ENCODE results near the gene CEP164.
"Not testable (repeated sequence)": the region's sequence is repeated elsewhere in the genome, so short reads cannot be mapped to it uniquely, and the experiment has no call there.

CEP164 gene

DNA sequence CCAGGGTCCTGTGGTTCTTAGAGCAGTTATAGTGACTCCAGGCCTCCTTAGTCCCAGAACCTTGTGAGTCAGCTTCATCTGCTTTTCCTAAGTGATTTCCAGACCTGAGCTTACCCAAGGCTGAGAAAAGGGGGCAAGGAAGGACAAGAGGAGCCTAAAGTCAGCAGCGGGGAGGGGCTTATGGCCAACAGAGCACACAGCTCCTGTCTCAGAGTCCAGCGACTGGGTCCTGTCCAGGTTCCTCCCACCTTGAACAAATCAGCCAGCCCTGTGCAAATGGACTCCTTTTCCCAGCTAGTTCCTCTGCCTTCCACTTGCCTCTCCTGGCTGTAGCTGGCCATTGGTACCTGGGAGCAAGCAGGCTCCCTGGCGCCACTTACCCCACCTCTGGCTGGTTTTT lies 22.5 kb upstream of the CEP164 start:
- DNase-seq (ENCODE audit: low read depth), result no peak

- no peak for DNase-seq (ENCODE audit: low read depth)
Measured at GRCh38 chr11:117309310-117309709, 18.3 kb upstream of the CEP164 start.

DNA sequence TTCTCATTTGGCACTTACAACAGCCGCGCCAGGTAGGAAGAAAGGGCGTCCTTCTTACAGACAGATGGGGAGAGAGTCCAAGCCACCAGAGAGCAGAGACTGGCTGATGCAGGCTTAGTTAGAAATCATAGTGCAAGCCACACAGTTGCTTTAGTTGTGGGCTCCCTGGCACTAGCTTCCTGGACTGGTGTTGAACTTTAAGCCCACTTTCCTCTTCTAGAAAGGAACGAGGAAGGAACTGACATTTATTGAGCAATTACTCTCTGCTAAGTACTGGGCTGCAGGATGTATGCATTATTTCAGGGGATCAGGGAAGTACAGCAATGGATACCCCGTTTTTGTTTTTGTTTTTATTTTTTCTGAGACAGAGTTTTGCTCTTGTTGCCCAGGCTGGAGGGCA lies 14.6 kb upstream of the CEP164 start:
- DNase-seq (ENCODE audit: low read depth), result no peak

DNA sequence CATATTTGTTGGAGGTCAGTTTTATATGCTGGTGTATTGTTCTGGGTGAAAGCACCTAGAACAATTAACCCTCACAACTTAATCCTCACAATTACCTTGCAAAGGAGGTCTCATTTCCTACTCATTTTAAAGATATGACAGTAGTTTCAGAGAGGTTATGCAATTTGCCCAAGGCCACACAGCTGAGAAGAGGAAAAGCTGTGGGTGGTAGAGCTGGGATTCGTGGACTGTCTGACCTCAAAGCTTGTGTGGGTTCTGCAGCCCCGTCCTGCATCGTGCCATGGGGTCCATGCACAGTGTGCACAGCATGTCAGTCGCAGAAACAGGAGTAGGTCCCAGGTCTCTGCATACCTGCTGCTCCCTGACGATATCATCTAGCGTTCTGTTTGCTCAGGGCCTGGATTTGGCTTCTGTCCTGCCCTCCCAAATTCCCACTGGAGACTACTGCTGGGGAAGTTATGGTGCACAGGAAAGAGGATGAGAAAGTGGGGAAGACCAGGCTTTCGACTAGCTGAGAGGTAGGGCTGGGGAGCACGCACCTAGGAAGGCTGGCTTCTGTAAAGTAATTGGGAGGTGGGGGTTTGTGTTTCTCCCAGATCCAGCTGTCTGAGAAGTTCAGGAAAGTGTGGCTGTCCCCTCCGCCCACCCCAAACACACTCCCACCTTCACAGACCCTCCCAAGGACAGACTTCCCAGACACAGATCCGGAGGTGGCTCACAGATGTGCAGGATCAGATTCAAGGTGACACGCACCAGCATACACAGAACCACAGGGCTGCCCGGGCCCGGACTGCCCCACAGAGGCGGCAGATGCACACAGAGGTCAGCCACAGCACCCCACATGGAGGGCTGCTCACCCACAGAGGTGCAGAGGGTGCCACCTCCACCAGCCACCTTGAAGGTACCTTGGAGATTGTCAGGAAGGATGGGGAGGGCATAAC lies 13.6 kb upstream of the CEP164 start:
- DNase-seq (ENCODE audit: low read depth), result no peak

DNA sequence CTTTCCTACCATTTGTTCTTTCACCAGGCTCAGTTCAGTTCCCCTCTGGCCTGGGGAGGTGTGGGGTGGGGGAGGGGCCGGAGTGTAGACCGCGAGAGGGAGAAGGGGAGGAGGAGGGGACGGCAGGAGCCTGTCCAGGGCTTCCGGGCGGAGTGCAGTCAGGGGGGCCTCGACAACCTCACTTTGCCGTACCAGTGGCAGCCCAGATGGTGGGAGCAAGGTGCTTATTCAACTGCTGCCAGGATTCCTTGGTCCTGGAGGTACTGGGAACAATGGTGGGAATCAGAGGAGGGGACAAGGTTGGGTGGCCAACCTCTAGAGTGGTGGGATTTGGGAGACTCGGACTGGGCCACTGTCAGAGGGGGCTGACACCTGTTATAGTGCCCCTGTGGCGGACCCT lies 12.8 kb upstream of the CEP164 start:
- DNase-seq (ENCODE audit: low read depth), result no peak

GRCh38 chr11:117315285-117316196 lies 12.1 kb upstream of the CEP164 start:
- DNase-seq (ENCODE audit: low read depth), result no peak

DNA sequence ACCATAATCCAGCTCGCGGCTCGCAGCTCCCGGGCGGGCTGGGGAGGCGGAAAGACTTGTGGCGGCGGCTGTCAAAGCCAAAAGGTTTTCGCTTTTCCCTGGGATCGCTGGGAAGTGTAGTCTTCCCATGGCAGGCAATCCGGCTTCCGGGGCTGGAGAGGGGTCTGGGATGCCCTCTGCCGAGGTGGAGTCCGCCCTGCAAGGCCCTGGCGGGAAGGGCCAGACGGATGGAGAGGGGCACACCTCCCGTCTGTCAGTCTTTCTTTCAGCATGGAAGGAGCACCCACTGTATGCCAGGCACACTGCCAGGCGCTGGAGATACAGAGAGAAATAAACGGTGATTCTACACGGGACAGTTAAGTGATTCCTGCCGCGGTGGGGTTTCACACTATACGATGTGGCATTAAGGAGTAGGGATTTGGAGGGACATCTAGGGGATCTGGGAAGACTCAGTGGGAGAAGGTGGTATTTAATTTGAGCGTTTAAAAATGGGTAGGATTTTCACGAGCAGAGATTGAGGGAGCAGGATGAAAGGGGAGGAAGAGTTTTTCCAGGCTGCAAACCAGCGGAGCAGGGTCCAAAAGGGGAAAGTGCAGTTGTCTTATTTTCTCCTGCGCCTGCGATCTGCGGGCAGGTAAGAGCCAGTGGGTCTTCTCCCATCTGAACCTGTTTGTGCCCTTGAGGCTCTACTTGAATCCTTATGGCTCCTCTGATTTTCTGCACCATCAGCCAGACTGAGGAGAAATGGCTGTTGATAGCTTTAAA lies 11.3 kb upstream of the CEP164 start, which contains the start of gene BACE1:
Gene BACE1, minus strand, starts transcription at position 60 of the 765 bp plus-strand sequence. CDS start 461 bp downstream, outside the sequence.
- no peak for DNase-seq (ENCODE audit: low read depth)

- DNase-seq (ENCODE audit: low read depth), result no peak
Measured at GRCh38 chr11:117318738-117319137, 8.9 kb upstream of the CEP164 start.

- DNase-seq (ENCODE audit: low read depth), result no peak
Measured at GRCh38 chr11:117319214-117319840, 8.3 kb upstream of the CEP164 start.

GRCh38 chr11:117327255-117327566 lies 443 bp upstream of the CEP164 start:
- DNase-seq (ENCODE audit: low read depth), result not testable (repeated sequence)

DNA sequence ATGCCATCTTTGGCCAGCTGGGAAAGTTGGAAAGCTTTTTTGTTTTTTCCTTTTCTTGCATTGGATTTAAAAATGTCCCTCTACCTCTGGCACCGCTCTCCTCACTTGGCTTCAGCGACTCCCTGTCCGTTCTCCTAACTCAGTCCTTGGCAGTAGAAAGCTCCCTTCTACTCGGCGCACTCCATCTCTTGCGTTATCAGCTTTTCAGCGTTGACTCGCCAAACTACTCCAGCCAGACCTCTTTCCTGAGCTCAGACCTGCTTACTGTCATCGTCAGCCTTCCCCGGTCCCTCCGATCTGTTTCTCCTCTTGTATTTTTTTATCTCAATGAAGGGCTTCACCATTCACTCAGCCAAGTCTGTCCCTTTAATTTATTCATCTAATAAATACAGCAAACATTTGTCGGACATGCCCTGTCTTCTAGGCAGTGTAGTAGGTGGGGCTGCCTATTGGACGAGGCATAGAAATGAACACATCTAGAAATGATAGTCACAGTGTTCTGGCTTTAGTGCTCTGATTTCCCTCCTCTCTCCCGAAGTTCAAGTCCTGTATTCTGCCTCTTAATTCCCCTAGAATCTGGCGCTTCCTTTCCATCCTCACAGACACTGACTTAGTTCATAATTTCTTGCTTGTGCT lies 839 bp downstream of the CEP164 start:
- DNase-seq (ENCODE audit: low read depth), result no peak

- DNase-seq (ENCODE audit: low read depth), result no peak
Measured at GRCh38 chr11:117332843-117333242, 5.2 kb downstream of the CEP164 start.

DNA sequence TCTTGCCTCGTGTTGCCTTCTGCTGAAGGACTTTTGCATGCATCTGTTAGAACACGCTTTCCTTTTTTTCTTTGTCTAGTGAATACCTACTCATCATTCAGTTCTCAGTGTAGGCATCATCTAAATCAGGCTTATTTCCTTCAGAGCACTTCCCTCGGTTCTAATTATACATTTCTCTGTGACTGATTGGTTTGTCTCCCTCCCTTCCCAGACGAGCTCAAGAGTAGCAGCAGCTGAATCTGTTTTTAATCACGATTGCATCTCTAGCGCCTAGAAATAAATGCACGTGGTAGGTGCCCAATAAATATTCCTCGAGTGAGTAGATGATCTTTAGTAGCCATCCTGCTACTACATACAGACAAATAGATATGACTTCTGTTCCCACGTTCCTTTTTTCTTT lies 6.3 kb downstream of the CEP164 start:
- DNase-seq (ENCODE audit: low read depth), result no peak

- DNase-seq (ENCODE audit: low read depth), result no peak
Measured at GRCh38 chr11:117334896-117335295, 7.2 kb downstream of the CEP164 start.

DNA sequence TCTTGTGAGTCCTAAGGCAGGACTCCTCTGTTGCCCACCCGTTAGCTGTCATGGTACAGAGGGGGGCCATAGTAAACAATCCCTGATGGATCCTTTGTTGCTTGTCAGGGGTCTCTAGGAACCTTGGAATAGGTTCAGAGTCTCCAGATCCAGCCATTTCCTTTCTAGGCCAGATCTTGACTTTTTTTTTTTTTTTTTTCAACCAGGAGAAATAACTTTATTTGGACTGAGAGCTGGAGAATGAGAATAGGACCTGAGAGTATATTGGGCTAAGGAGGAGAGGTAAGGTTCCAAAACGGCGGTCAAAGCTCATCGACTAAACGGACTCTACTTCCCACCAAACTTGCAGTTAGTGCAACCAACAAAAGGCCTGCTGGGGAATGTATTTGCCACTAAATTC lies 7.7 kb downstream of the CEP164 start:
- no peak for DNase-seq (ENCODE audit: low read depth)

- no peak for DNase-seq (ENCODE audit: low read depth)
Measured at GRCh38 chr11:117337076-117337475, 9.4 kb downstream of the CEP164 start.

DNA sequence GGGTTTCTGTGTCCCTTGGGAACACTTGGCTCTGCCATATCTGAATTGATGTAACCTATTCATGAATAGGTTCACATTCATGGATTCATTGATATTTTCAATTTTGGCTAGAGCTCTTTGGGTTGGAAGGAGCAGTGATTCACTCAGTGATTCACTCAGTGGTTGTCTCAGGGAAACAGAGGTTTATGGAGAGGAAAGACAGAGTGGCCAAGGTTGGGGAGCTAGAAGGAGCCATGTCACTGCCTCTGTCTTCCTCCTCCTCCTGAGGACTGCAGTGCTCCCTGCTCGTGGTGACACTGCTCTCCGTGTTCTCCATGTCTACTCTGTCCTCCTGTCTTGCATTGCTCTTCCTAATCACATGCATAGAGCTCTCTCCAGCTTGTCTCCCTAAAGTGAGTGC lies 17.4 kb downstream of the CEP164 start:
- no peak for DNase-seq (ENCODE audit: low read depth)

- DNase-seq (ENCODE audit: low read depth), result no peak
Measured at GRCh38 chr11:117354550-117354949, 26.9 kb downstream of the CEP164 start.

GRCh38 chr11:117356126-117356890 lies 28.7 kb downstream of the CEP164 start:
- no peak for DNase-seq (ENCODE audit: low read depth)

DNA sequence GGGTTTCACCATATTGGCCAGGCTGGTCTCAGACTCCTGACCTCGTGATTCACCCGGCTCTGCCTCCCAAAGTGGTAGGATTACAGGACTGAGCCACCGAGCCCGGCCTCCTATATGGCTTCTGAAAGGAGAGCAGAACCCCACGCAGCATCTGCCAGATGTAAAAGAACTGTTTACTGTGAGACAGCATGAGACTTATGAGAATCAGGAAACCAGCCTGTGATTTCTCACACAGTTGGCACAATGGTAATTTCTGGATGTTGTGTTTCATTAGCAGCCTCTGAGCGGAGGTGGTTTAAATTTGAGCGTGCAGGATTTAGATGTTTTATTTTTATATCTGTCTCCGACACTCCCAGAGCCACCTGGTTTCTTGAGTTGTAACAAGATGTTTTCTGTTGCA lies 33.8 kb downstream of the CEP164 start:
- DNase-seq (ENCODE audit: low read depth), result no peak
